ENCODE results near the gene COG1. TPM values are rescaled to one million over a fixed set of nuclear protein-coding genes. Genes with fewer than 3 reads are reported as not detected.

Gene COG1
- total RNA-seq, 1 experiment from 2014 or later: 26.5 TPM

DNA sequence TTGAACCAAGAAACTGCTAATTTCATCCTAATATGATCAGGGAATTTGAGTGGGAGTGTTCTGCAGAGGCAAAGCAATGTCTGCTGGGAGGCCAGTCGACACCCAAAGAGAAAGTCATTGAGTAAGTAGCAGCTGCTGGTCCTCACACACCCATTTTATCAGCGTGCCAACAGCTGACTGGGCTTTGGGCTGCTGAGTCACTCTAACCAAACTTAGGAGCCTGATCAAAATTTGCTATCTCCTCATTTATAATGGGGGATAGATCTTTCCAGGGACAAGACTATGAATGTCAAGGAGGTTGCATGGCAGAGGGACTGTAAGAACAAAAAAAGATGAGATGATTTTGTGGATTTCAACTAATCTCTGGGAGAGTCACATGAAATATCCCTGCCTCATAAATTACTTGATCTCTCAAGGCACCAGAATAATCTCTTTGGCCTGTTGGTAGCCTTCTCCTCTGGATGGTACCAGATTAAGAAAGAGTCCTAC lies 35.9 kb downstream of the COG1 start:
- H4K91ac ChIP-seq (ENCODE audit: insufficient read length, low read depth, low read length): no peak overlapping the region
- no peak overlapping the region for H2AK5ac ChIP-seq (ENCODE audit: insufficient read length, low read length)
- H2BK5ac ChIP-seq (ENCODE audit: insufficient read length, low read length): no peak overlapping the region
- H3T11ph ChIP-seq (ENCODE audit: low read length): no peak overlapping the region
- no peak overlapping the region for H3K4me2 ChIP-seq (ENCODE audit: insufficient read depth, insufficient read length, low read length)
- no peaks in the 10 kb centered on the region for H3K27me3 ChIP-seq (ENCODE audit: insufficient read depth, low read length)
- no peak overlapping the region for H3K56ac ChIP-seq (ENCODE audit: insufficient read length, low read depth, low read length)
- no peak overlapping the region for H3K23ac ChIP-seq (ENCODE audit: insufficient read length, low read depth, low read length)
- no peak overlapping the region for H3K27ac ChIP-seq (ENCODE audit: insufficient read length, low read depth, low read length)
- peaks cover 3% of the 10 kb centered on the region for H3K79me1 ChIP-seq (ENCODE audit: insufficient read depth, low read depth, low read length, poor library complexity, severe bottlenecking)
- H3K27ac Mint-ChIP-seq: peak overlapping the region in 2 of 3 experiments; percentile 25 to 39; a peak in 3 of 7 replicates
- H3K79me2 ChIP-seq (ENCODE audit: insufficient read depth, low read length): peaks cover 41% of the 10 kb centered on the region
- peaks cover 6% of the 10 kb centered on the region; the same call in 1 of the 2 replicates for H3K4me1 ChIP-seq (ENCODE audit: insufficient read depth, low read length)
- H3K9me3 ChIP-seq (ENCODE audit: control insufficient read depth, low read depth, low read length): no peaks in the 10 kb centered on the region
- H3K18ac ChIP-seq (ENCODE audit: insufficient read length, low read depth, low read length): no peak overlapping the region
- no peak overlapping the region; a peak in 1 of 5 replicates for H3K4me3 Mint-ChIP-seq
- no CpG with 5 or more reads among the region's 2 CpGs for WGBS (ENCODE audit: extremely low coverage, insufficient read length, low lambda C conversion rate)
- H3K9ac ChIP-seq (ENCODE audit: extremely low read depth, insufficient read length, low read length): no peak overlapping the region
- H3K9me3 Mint-ChIP-seq: no peaks in the 10 kb centered on the region; a peak in 1 of 5 replicates
- H4K20me1 ChIP-seq (ENCODE audit: control insufficient read depth, insufficient read depth, insufficient read length): no peaks in the 10 kb centered on the region
- H2BK12ac ChIP-seq (ENCODE audit: insufficient read length, low read depth, low read length): no peak overlapping the region
- H3K4me1 Mint-ChIP-seq: peaks cover 48 to 51% of the 10 kb centered on the region in 2 experiments
- H3K4ac ChIP-seq (ENCODE audit: low read depth, low read length): no peak overlapping the region
- no peak overlapping the region for H2BK120ac ChIP-seq (ENCODE audit: low read depth, low read length, poor library complexity, severe bottlenecking)
- H2BK20ac ChIP-seq (ENCODE audit: low read depth, low read length, poor library complexity, severe bottlenecking): no peak overlapping the region
- no peak for DNase-seq
- H2AFZ ChIP-seq (ENCODE audit: low read length): no peak overlapping the region
- no peak overlapping the region for H2BK15ac ChIP-seq (ENCODE audit: low read depth, low read length)
- no peak overlapping the region for H3K14ac ChIP-seq (ENCODE audit: insufficient read depth, low read length)
- no peak overlapping the region for H4K8ac ChIP-seq (replicated peaks; ENCODE audit: insufficient read length, low read depth, low read length)
- TF ChIP-seq, protein P1, sequence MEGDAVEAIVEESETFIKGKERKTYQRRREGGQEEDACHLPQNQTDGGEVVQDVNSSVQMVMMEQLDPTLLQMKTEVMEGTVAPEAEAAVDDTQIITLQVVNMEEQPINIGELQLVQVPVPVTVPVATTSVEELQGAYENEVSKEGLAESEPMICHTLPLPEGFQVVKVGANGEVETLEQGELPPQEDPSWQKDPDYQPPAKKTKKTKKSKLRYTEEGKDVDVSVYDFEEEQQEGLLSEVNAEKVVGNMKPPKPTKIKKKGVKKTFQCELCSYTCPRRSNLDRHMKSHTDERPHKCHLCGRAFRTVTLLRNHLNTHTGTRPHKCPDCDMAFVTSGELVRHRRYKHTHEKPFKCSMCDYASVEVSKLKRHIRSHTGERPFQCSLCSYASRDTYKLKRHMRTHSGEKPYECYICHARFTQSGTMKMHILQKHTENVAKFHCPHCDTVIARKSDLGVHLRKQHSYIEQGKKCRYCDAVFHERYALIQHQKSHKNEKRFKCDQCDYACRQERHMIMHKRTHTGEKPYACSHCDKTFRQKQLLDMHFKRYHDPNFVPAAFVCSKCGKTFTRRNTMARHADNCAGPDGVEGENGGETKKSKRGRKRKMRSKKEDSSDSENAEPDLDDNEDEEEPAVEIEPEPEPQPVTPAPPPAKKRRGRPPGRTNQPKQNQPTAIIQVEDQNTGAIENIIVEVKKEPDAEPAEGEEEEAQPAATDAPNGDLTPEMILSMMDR (conservative IDR thresholded peaks at IDR 0.05): no peak
- no peaks in the 10 kb centered on the region for H3K27me3 Mint-ChIP-seq (ENCODE audit: low read depth)
- peaks cover 12% of the 10 kb centered on the region for H3K23me2 ChIP-seq (ENCODE audit: insufficient read length, low read depth, low read length, poor library complexity, severe bottlenecking)
- no peak overlapping the region for H4K5ac ChIP-seq (ENCODE audit: insufficient read length, low read depth, low read length)
- H3K36me3 Mint-ChIP-seq (ENCODE audit: insufficient read depth in 1 of 3, low read depth in 3 of 3): peaks cover 4 to 22% (median 17%) of the 10 kb centered on the region in 3 experiments; a peak in 5 of 7 replicates
